ENCODE results near the gene MLLT1.

DNA sequence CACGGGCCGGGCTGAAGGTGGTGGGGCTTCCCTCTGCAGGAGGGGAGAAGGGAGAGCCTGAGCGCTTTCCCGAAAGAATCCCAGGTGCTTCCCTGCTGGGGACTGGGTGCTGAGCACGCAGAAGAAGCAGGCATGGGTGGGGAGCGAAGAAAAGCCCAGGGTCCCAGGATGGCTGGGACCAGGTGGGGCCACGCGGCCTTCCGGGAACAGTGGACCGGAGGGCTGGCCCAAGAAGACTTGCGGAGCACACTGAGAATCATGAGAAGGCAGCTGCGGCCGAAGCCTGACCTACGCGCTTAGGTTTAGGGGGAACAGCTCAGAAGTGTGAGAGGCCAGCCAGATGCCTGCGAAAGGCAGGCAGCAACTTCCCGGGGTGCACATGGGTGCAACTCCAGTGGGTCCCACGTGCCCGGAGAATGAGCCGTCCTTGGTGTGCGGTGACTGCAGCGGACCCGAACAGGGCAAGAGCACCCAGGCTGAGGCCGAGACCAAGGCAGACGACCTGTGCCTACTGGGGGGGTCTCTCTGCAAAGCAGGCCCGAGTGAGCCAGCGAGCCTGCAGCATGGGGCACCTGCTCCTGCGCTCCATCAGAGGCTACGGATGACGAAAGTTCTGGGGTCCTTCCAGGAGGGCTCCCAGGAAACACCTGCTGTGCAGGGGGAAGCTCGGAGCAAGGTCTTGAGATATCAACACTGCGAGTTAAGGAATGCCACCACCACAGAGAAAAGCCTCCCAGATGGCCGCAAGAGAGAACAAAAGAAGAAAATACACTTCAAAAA lies 52.4 kb downstream of the MLLT1 start:
- TF ChIP-seq EZH2 (IDR thresholded peaks at IDR 0.05), result no peak
- no peak for TF ChIP-seq FOXP2 (optimal IDR thresholded peaks at IDR 0.05; ENCODE audit: control extremely low read depth, extremely low read length, insufficient read depth)

All from SK-N-MC (cell line).